Chondrocyte (in vitro differentiated cells): ENCODE results near the gene CCDC83. TPM values are rescaled to one million over a fixed set of nuclear protein-coding genes. Genes with fewer than 3 reads are reported as not detected.

Source experiments
- DNase-seq: peaks from one replicate; pipeline ENCODE4 v3.0.0; 2021; ENCODE audit warnings: mixed read lengths, low spot score
- H3K27ac Mint-ChIP-seq: one replicate; pipeline ENCODE4 v1.8.0; 2021; ENCODE audit warnings: mild to moderate bottlenecking, moderate library complexity, mixed read lengths; ENCODE audit not compliant: unreplicated experiment
- H3K27me3 Mint-ChIP-seq: 2 replicates; pipeline ENCODE4 v1.8.0; 2021; ENCODE audit warnings: low read depth, mixed read lengths
- H3K36me3 Mint-ChIP-seq: 2 replicates; pipeline ENCODE4 v1.8.0; 2021; ENCODE audit warnings: low read depth, mixed read lengths
- H3K4me1 Mint-ChIP-seq: 2 replicates; pipeline ENCODE4 v1.8.0; 2021; ENCODE audit warnings: low read depth, mild to moderate bottlenecking, mixed read lengths
- H3K4me3 Mint-ChIP-seq: one replicate; pipeline ENCODE4 v1.8.0; 2021; ENCODE audit warnings: mild to moderate bottlenecking, moderate library complexity, mixed read lengths; ENCODE audit not compliant: unreplicated experiment
- H3K9me3 Mint-ChIP-seq: 2 replicates; pipeline ENCODE4 v1.8.0; 2021; ENCODE audit warnings: low read depth, mixed read lengths
- total RNA-seq: library from RNA; stranded (reverse); gene quantifications from 3 replicates; pipeline ENCODE4 v1.2.1, GENCODE V29; 2021
- TF ChIP-seq, protein P1 (sequence below): fragments of 200-600 bp; sonication (generic); IDR thresholded peaks from 2 replicates; pipeline ENCODE4 v1.5.0; 2021; ENCODE audit warnings: antibody characterized with exemption, mild to moderate bottlenecking, moderate library complexity

CCDC83 gene
- total RNA-seq, 1 donor from 2014 or later, result not detected

DNA sequence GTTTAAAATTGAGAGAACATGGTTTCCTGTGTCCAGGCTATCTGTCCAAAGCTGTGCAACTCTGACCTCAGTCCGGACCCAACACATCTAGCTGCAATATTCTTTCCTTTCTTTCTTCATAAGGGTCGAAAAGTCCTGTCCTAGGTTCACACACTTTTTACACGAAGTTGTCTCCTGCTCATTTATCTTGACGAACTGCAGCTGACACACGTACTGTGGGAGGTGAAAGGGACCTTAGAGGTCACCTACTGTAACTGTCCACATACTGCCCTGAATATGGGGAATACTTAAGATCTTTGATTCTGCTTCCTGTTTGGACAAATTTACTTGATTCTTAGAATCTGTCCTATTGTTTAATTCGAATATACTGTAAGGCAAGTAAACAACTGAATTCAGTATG, 105.9 kb downstream of the CCDC83 start:
- no peak for DNase-seq
- Mint-ChIP-seq H3K4me1 (peaks cover 67% of the 10 kb centered on the region), H3K27me3 (no peaks in the 10 kb centered on the region), H3K27ac (peak overlapping the region; percentile 61), H3K4me3 (no peak overlapping the region), H3K9me3 (no peaks in the 10 kb centered on the region), H3K36me3 (peaks cover 49% of the 10 kb centered on the region)
- TF ChIP-seq, protein P1, sequence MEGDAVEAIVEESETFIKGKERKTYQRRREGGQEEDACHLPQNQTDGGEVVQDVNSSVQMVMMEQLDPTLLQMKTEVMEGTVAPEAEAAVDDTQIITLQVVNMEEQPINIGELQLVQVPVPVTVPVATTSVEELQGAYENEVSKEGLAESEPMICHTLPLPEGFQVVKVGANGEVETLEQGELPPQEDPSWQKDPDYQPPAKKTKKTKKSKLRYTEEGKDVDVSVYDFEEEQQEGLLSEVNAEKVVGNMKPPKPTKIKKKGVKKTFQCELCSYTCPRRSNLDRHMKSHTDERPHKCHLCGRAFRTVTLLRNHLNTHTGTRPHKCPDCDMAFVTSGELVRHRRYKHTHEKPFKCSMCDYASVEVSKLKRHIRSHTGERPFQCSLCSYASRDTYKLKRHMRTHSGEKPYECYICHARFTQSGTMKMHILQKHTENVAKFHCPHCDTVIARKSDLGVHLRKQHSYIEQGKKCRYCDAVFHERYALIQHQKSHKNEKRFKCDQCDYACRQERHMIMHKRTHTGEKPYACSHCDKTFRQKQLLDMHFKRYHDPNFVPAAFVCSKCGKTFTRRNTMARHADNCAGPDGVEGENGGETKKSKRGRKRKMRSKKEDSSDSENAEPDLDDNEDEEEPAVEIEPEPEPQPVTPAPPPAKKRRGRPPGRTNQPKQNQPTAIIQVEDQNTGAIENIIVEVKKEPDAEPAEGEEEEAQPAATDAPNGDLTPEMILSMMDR, result no peak

DNA sequence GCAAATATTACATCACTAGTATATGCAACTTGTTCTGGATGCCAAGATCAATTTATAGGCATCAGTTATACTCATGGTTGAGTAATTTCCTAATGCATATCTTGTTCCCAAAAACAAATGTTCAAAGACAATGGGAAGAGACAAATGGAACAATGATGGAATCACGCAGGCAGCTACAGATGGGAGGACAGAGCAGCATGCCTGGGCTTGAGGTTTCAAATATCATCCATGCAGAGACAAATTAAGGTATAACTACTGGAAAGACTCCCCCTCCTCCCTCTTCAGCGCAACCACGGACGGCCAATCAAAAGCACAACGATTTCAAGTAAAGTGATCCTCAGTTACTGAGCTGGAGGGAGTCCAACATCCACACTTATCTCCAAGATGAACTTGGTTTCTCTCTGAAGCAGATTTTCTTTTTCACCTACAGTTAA, 106.8 kb downstream of the CCDC83 start:
- Mint-ChIP-seq H3K27me3 (no peaks in the 10 kb centered on the region), H3K4me3 (no peak overlapping the region), H3K4me1 (peaks cover 59% of the 10 kb centered on the region), H3K9me3 (no peaks in the 10 kb centered on the region), H3K36me3 (peaks cover 45% of the 10 kb centered on the region), H3K27ac (peak overlapping the region; percentile 58)
- TF ChIP-seq, protein P1, result no peak
- DNase-seq, result no peak

DNA sequence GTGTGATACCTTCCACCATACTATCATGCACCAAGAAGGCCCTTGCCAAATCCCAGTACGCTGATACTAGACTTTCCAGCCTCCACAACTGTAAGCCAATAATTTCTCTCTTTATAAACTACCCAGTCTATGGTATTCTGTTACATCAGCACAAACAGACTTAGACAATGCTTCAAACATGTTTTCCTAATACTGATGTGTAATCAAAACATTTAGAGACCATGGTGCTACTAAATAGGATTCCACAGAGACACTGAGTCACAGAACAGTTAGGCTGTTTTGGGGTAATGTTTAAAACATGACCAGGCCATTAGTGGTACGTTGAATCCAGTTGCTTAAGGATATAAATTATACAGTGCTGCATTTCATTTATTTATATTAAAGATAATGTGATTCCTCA, 110.0 kb downstream of the CCDC83 start:
- peaks cover 39% of the 10 kb centered on the region for H3K36me3 Mint-ChIP-seq
- H3K27ac Mint-ChIP-seq, result peak overlapping the region; percentile 53
- no peak overlapping the region for H3K4me3 Mint-ChIP-seq
- DNase-seq, result no peak
- no peaks in the 10 kb centered on the region for H3K27me3 Mint-ChIP-seq
- TF ChIP-seq, protein P1, result no peak
- H3K9me3 Mint-ChIP-seq, result no peaks in the 10 kb centered on the region
- peaks cover 59% of the 10 kb centered on the region for H3K4me1 Mint-ChIP-seq

DNA sequence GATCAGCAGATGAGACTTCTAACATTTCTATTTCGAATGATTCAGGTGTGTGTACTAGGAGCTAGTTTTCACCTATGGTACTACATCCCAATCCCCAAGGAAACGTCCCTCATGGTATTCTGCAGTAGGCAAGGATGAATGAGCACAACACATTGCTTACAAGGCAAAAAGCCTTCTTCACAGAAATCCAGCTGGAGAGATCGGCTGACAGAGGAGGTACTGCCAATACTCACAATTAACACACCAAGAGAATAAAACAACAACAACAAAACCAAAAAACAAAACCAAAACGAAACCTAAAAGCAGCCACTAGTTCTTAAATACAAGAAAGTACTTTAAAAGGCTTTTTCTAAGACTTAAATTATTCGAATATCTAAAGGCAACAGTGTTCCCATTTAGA, 112.3 kb downstream of the CCDC83 start:
- DNase-seq, result no peak
- Mint-ChIP-seq H3K4me3 (no peak overlapping the region), H3K9me3 (no peaks in the 10 kb centered on the region), H3K27me3 (no peaks in the 10 kb centered on the region), H3K27ac (peak overlapping the region; percentile 34), H3K36me3 (peaks cover 35% of the 10 kb centered on the region), H3K4me1 (peaks cover 37% of the 10 kb centered on the region)
- TF ChIP-seq, protein P1, result no peak

Other genes with a start within 250 kb of the CCDC83 start
- 1.3 to 4.9 TPM (median 2.2 TPM) in 3 replicates for gene DLG2, start 228.0 kb upstream of the CCDC83 start, total RNA-seq
- gene TMEM126B, start 226.8 kb upstream of the CCDC83 start, total RNA-seq, result 41.6 to 42.9 TPM (median 42.3 TPM) in 3 replicates
- gene TMEM126A, start 207.4 kb upstream of the CCDC83 start, total RNA-seq, result 28.8 to 35.8 TPM (median 30.7 TPM) in 3 replicates
- gene CREBZF, start 190.3 kb upstream of the CCDC83 start, total RNA-seq, result 27.4 to 38.1 TPM (median 28.4 TPM) in 3 replicates
- gene CCDC89, start 169.2 kb upstream of the CCDC83 start, total RNA-seq, result 0.26 to 0.30 TPM (median 0.29 TPM) in 3 replicates
- gene SYTL2, start 44.2 kb upstream of the CCDC83 start, total RNA-seq, result 9.3 to 25.1 TPM (median 23.8 TPM) in 3 replicates
- gene PICALM, start 213.7 kb downstream of the CCDC83 start, total RNA-seq, result 319 to 358 TPM (median 328 TPM) in 3 replicates